ENCODE results near the gene HOXC5.

DNA sequence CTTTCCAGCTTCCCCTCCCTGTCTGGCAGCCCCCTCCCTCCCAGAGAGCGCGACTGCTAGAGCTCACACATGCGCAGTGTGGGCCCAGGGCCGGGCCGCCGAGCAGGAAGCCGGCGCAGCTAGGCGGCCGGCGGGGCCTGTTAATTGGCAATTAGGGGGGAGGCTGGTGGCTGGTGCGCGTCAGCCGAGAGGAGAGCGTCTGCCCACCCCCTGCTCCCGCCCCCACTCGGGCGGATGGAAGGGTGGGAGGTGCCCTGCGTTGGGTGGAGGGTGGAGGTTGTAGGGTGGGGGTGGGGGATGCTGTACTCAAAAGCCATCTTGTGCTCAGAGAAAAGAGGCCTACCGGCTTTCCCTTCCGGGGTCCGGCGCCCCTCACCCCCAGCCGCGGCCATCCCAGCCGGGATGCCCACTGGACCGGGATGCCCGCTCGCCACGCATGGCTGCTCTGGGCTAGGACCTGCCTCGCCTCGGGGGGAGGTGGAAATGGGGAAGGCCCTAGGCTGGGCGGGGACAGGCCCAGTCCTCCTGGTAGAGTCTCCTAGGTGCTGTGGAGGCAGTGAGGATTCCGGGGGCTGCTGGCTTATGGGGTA is 14.9 kb upstream of the HOXC5 start:
- no peak for TF ChIP-seq EZH2 (optimal IDR thresholded peaks at IDR 0.05; ENCODE audit: low read depth, low read length)
- TF ChIP-seq, protein P1, sequence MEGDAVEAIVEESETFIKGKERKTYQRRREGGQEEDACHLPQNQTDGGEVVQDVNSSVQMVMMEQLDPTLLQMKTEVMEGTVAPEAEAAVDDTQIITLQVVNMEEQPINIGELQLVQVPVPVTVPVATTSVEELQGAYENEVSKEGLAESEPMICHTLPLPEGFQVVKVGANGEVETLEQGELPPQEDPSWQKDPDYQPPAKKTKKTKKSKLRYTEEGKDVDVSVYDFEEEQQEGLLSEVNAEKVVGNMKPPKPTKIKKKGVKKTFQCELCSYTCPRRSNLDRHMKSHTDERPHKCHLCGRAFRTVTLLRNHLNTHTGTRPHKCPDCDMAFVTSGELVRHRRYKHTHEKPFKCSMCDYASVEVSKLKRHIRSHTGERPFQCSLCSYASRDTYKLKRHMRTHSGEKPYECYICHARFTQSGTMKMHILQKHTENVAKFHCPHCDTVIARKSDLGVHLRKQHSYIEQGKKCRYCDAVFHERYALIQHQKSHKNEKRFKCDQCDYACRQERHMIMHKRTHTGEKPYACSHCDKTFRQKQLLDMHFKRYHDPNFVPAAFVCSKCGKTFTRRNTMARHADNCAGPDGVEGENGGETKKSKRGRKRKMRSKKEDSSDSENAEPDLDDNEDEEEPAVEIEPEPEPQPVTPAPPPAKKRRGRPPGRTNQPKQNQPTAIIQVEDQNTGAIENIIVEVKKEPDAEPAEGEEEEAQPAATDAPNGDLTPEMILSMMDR (IDR thresholded peaks at IDR 0.05; ENCODE audit: low read length), result no peak
